Kidney (tissue), 14 donors: ENCODE measurements around the gene CD53. TPM values are rescaled to one million over a fixed set of nuclear protein-coding genes. Genes with fewer than 3 reads are reported as not detected.

Experiments
- DNase-seq, 5 donors: peaks; one replicate each; pipeline ENCODE4 v3.0.0-alpha.2; 2013 to 2020
- FAIRE-seq: peaks from 2 replicates; lab custom pipeline; 2012; peaks lifted over from hg19 to GRCh38; lab: Jason Lieb, UNC
- H3K27ac ChIP-seq, 2 donors: one replicate each; pipeline ENCODE4 v1.7.0; 2013; ENCODE audit warnings: low read depth in 2 of 2, low read length in 2 of 2, inconsistent platforms in 1 of 2
- H3K27me3 ChIP-seq: one replicate; pipeline ENCODE4 v1.7.1; 2013; ENCODE audit warnings: low read length, inconsistent platforms; ENCODE audit not compliant: control insufficient read depth, insufficient read depth
- H3K36me3 ChIP-seq, 3 donors: one replicate each; pipeline versions ENCODE4 v1.7.0 to v1.7.1; 2013; ENCODE audit warnings: low read length in 3 of 3, control low read depth in 1 of 3, inconsistent platforms in 1 of 3; ENCODE audit not compliant: insufficient read depth in 3 of 3, control insufficient read depth in 2 of 3
- H3K4me1 ChIP-seq, 3 donors: one replicate each; pipeline versions ENCODE4 v1.7.0 to v1.7.1; 2013; ENCODE audit warnings: low read length in 3 of 3, inconsistent platforms in 1 of 3, low read depth in 1 of 3; ENCODE audit not compliant: control insufficient read depth in 2 of 3, insufficient read depth in 2 of 3
- H3K4me3 ChIP-seq, 3 donors: one replicate each; pipeline versions ENCODE4 v1.7.0 to v1.8.1; 2013; ENCODE audit warnings: low read length in 3 of 3, control low read depth in 1 of 3, inconsistent platforms in 1 of 3
- H3K9ac ChIP-seq, 3 donors: one replicate each; pipeline versions ENCODE4 v1.7.0 to v1.7.1; 2013; ENCODE audit warnings: low read length in 3 of 3, control low read depth in 1 of 3, inconsistent platforms in 1 of 3
- H3K9me3 ChIP-seq, 3 donors: one replicate each; pipeline versions ENCODE4 v1.7.0 to v1.7.1; 2013; ENCODE audit warnings: low read length in 3 of 3, control low read depth in 1 of 3, inconsistent platforms in 1 of 3; ENCODE audit not compliant: control insufficient read depth in 2 of 3, insufficient read depth in 1 of 3
- CTCF ChIP-seq: IDR thresholded peaks from 3 replicates; pipeline ENCODE4 v1.5.1; 2012; ENCODE audit warnings: mild to moderate bottlenecking, moderate library complexity, borderline replicate concordance; ENCODE audit not compliant: insufficient read depth; ENCODE audit errors: extremely low read depth
- intact Hi-C: fragments of 100-400 bp; cut with DNase I; formaldehyde crosslinking; loops from one replicate; pipeline ENCODE4 v1.11.1; 2022
- polyA plus RNA-seq: library from polyadenylated mRNA; stranded (reverse); fragments of 350-450 nt; fragmentation: Illumina TruSeq; extraction: RNeasy Lipid Tissue Mini Kit (QIAGEN cat#74804); gene quantifications from one replicate; pipeline ENCODE4 v1.2.3, GENCODE V29; 2014; ENCODE audit warnings: low read depth, low replicate concordance; ENCODE audit not compliant: insufficient read depth
- total RNA-seq: library from RNA; stranded (reverse); fragmentation: NEBNext Ultra II Directional; extraction: Animal tissue kit (Norgen Biotek cat#: 25700); gene quantifications from one replicate; pipeline ENCODE4 v1.2.1, GENCODE V29; 2021
- donor health status: control.
- donor health status: control.
- donor health status: control.
- donor health status: control.
- donor health status: control.
- donor health status: DM: yes; HTN: yes; CAD: no.
- donor health status: Normal renal cell carcinoma (clear cell type).

The CD53 gene
- total and polyA plus RNA-seq, 2 donors from 2014 or later: 10.7 to 70.9 TPM

GRCh38 chr1:110870721-110871388 lies 2.1 kb upstream of the CD53 start:
- H3K4me3 ChIP-seq: no peak overlapping the region
- no peak for FAIRE-seq
- intact Hi-C loops: no loop called here

DNA sequence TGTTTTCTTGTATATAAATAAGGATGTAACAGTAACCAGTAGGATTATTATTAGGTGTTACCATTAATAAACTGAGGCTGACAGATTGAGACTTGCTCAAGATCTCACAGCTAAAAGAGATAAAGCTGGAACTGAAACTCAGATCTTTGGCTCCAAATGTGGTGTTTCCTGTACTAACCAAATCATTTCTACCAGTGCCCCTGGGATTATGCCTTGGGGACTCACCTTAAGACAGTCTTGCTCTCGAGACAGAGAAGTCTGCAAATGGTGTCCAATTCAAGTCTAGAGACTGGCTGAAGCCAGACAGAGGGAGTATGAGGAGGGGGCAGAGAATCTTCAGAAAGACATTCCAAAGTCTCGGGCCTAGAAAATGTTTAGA lies 593 bp upstream of the CD53 start:
- H3K27me3 ChIP-seq: no peaks in the 10 kb centered on the region
- no peak for DNase-seq
- H3K9ac ChIP-seq: no peak overlapping the region
- intact Hi-C loops: no loop called here
- no peak overlapping the region for H3K4me3 ChIP-seq
- no peaks in the 10 kb centered on the region for H3K9me3 ChIP-seq
- no peak for TF ChIP-seq CTCF
- no peaks in the 10 kb centered on the region for H3K4me1 ChIP-seq
- H3K36me3 ChIP-seq: no peaks in the 10 kb centered on the region
- no peak for FAIRE-seq
- peak overlapping the region in 1 of 2 donors; percentile 61 for H3K27ac ChIP-seq

More at GRCh38 chr1:110870721-110871388, 2.1 kb upstream of the CD53 start:
- no peaks in the 10 kb centered on the region for H3K36me3 ChIP-seq
- H3K27me3 ChIP-seq: no peaks in the 10 kb centered on the region
- TF ChIP-seq CTCF: no peak
- no peak overlapping the region for H3K27ac ChIP-seq
- DNase-seq: no peak
- no peak overlapping the region for H3K9ac ChIP-seq
- no peaks in the 10 kb centered on the region for H3K9me3 ChIP-seq
- H3K4me1 ChIP-seq: no peaks in the 10 kb centered on the region

GRCh38 chr1:110873856-110874255 lies 908 bp downstream of the CD53 start:
- TF ChIP-seq CTCF: no peak
- intact Hi-C loops: no loop called here
- FAIRE-seq (no peak), DNase-seq (no peak)
- no peaks in the 10 kb centered on the region for H3K36me3 ChIP-seq
- H3K9me3 ChIP-seq: no peaks in the 10 kb centered on the region
- peak overlapping the region in 2 of 3 donors; percentile 15 to 51 for H3K4me3 ChIP-seq
- H3K27me3 ChIP-seq: no peaks in the 10 kb centered on the region
- H3K4me1 ChIP-seq: no peaks in the 10 kb centered on the region
- no peak overlapping the region for H3K9ac ChIP-seq
- H3K27ac ChIP-seq: no peak overlapping the region
